ENCODE data around the gene PUDP.

DNA sequence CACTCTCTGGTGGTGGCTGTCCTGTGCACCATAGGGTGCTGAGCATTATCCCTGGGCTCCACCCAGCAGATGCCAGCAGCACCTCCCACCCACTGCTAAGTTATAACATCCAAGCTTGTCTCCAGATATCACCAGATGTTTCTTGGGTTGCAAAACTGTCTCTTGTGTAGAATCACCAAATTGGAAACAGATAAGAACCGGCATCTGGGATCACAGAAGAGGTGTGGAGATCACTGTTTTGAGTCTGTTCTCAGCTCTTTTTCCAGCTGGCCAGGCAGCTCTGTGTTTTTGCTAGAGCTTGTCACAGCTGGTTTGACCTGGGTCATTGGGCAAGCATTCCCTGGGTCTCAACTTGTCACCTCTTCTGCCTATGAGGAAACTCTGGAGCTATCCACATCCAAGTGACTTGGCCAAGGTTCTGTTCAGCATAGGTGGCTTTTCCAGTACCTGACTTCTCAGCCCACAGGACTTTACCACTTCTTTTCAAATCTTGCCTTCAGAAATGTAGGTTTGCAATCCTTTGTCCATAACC is 15.3 kb upstream of the PUDP start:
- TF ChIP-seq POLR2AphosphoS5 (IDR thresholded peaks at IDR 0.05; ENCODE audit: low read depth, low read length) (no peak), POLR2A (IDR thresholded peaks at IDR 0.05; ENCODE audit: low read depth, low read length) (no peak), TAF1 (IDR thresholded peaks at IDR 0.05; ENCODE audit: borderline replicate concordance, low read depth, low read length) (no peak)

All from GM12892 (cell line).